ENCODE results near the gene PLVAP. TPM values are rescaled to one million over a fixed set of nuclear protein-coding genes. Genes with fewer than 3 reads are reported as not detected.

PLVAP gene
- total RNA-seq, 1 donor from 2014 or later = 73.9 TPM

Other genes with a start within 250 kb of the PLVAP start
- gene USE1, start 162.0 kb downstream of the PLVAP start, total RNA-seq = 18.7 and 24.8 TPM in 2 replicates
- 3.8 and 4.4 TPM in 2 replicates for gene OCEL1, start 151.1 kb downstream of the PLVAP start, total RNA-seq
- gene NR2F6, start 131.4 kb downstream of the PLVAP start, total RNA-seq = 63.1 and 82.0 TPM in 2 replicates
- gene USHBP1, start 112.6 kb downstream of the PLVAP start, total RNA-seq = 48.6 and 75.9 TPM in 2 replicates
- gene BABAM1, start 109.9 kb downstream of the PLVAP start, total RNA-seq = 98.2 and 137 TPM in 2 replicates
- gene ANKLE1, start 95.4 kb downstream of the PLVAP start, total RNA-seq = 0.68 and 1.5 TPM in 2 replicates
- 9.5 and 11.7 TPM in 2 replicates for gene ABHD8, start 73.9 kb downstream of the PLVAP start, total RNA-seq
- 40.1 and 52.4 TPM in 2 replicates for gene MRPL34, start 71.5 kb downstream of the PLVAP start, total RNA-seq
- gene DDA1, start 67.8 kb downstream of the PLVAP start, total RNA-seq = 20.9 and 39.3 TPM in 2 replicates
- gene ANO8, start 42.5 kb downstream of the PLVAP start, total RNA-seq = 5.0 and 6.8 TPM in 2 replicates
- 12.3 and 14.1 TPM in 2 replicates for gene GTPBP3, start 39.8 kb downstream of the PLVAP start, total RNA-seq
- gene CCDC194, start 16.9 kb upstream of the PLVAP start, total RNA-seq = 0.17 TPM in 1 of 2 replicates, not detected in the other
- gene BST2, start 28.3 kb upstream of the PLVAP start, total RNA-seq = 1.8 and 6.5 TPM in 2 replicates
- gene MVB12A, start 42.7 kb upstream of the PLVAP start, total RNA-seq = 47.4 and 60.9 TPM in 2 replicates
- gene TMEM221, start 71.3 kb upstream of the PLVAP start, total RNA-seq = not detected in 2 replicates
- gene NXNL1, start 83.6 kb upstream of the PLVAP start, total RNA-seq = not detected in 2 replicates
- 31.7 and 35.5 TPM in 2 replicates for gene SLC27A1, start 93.2 kb upstream of the PLVAP start, total RNA-seq
- gene PGLS, start 134.3 kb upstream of the PLVAP start, total RNA-seq = 65.7 and 74.7 TPM in 2 replicates
- 105 and 106 TPM in 2 replicates for gene COLGALT1, start 178.3 kb upstream of the PLVAP start, total RNA-seq

Measured in dermis blood vessel endothelial cell (primary cell).